NCI-H2171 (cell line): Measurements from ENCODE around the gene DNAH17.

ENCODE experiments used
- DNase-seq: peaks from one replicate; lab custom pipeline; 2025; lab: John Stamatoyannopoulos, UW

Gene DNAH17

GRCh38 chr17:78428836-78429617 is 148.2 kb downstream of the DNAH17 start:
- no peak for DNase-seq

- no peak for DNase-seq
Measured at GRCh38 chr17:78428025-78428575, 149.1 kb downstream of the DNAH17 start.

GRCh38 chr17:78427140-78427539 is 150.1 kb downstream of the DNAH17 start:
- DNase-seq, result no peak

DNA sequence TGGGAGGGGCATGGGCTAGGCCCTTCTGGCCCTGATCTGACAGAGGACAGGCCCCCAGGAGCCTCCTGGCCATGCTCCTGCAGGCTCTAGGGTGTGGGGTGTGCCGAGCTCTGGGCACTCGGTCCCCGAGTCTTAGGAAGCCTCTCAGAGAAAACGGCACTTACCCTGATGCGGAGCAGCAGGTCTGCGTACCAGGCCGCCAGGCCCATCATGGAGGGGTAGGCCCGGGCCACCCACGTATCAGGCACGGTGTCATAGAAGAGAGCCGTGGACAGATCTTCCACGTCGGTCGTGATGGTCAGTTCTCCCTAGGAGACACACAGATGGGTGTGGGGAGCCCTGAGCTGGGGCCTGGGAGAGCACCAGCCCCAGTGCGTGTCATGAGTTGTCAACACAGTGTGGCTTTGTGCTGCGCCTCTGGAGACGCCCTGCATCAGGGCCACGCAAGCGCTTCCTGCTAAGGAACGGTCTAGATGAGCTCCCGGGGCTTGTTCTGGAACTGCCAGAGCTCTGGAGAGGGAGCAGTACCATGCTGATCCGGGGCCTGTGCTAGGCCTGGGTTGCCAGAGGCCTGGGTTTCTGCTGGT is 150.8 kb downstream of the DNAH17 start:
- DNase-seq, result no peak

DNA sequence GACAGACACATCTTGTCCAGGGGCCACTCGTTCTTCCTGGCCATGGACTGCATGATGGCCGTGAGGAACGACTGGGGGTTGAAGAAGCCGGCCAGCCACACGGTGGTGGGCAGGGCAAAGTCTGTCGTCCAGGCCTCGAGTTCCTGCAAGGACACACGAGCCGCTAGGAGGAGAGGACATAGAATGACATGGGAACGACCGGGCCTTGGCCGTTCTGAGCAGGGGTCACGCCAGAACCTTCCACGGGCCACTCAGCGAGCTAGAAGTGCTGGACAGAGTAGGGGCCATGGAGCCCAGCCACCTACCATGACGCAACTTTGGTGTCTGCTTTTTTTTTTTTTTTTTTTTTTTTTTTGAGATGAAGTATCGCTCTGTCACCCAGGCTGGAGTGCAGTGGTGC is 151.8 kb downstream of the DNAH17 start:
- DNase-seq, result no peak

- no peak for DNase-seq
Measured at GRCh38 chr17:78423961-78424675, 153.1 kb downstream of the DNAH17 start.

DNA sequence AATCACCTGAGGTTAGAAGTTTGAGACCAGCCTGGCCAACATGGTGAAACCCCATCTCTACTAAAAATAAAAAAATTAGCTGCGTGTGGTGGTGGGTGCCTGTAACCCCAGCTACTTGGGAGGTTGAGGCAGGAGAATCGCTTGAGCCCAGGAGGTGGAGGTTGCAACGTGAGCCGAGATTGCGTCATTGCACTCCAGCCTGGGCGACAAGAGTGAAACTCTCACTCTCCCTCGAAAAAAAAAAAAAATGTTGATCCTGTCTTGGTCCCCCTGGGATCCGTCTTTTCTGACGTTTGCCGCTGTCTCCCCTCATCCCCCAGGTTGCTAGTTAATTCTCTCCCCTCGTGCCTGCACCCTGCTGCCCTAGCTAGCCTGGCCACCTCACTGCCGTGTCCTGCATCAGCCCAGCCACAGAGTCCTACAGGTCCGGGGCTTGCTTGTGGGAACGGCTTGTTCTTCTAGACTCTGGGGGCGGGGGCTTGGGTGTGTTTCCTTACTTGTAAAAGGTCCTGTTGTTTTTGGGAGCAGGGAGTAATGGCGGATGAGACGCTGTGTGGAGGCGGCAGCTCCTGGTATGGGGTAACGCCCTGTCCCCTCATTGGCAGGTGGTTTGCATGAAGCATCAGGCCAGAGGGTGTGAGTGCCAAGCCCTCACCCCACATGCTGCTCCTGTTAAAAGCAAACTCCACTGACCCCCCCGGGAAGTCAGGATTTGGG is 154.2 kb downstream of the DNAH17 start:
- DNase-seq, result no peak

- no peak for DNase-seq
Measured at GRCh38 chr17:78422267-78422605, 155.0 kb downstream of the DNAH17 start.

DNA sequence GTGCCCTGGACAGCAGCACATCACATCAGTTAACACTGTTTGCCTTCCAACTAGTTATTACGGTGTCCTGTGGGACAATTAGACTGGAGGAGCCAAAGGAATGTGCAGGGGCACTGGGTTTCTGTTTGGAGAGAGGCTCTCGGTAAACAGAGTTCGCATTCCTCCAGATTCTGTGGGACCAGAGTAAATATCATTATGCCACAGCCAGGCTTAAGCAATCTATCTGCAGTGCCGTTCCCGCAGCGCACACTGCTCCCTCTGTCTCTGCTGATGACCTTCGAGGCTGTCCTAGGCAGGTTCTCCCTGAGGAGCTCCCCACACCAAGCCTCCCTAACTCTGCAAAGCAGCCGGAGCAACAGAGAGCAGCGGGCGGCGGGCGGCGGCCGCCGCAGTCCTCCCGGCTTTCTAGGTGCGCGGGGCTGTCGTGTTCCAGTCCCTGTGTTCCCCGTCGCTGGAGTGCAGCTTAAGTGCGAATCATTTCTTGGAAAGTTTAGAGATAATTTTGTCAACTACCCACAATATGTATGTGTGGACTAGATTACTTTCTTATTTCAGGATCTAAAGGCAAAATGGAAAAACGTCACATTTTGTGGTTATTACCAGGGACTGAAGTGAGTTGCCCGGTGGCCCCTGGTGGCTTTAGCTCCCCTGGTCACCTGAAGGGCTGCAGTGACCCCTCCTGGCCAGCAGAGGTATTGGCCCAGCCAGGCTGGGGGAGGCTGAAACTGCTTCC is 155.5 kb downstream of the DNAH17 start:
- no peak for DNase-seq

GRCh38 chr17:78421084-78421533 is 156.1 kb downstream of the DNAH17 start:
- DNase-seq, result no peak

GRCh38 chr17:78419970-78420815 is 157.0 kb downstream of the DNAH17 start:
- DNase-seq, result no peak

DNA sequence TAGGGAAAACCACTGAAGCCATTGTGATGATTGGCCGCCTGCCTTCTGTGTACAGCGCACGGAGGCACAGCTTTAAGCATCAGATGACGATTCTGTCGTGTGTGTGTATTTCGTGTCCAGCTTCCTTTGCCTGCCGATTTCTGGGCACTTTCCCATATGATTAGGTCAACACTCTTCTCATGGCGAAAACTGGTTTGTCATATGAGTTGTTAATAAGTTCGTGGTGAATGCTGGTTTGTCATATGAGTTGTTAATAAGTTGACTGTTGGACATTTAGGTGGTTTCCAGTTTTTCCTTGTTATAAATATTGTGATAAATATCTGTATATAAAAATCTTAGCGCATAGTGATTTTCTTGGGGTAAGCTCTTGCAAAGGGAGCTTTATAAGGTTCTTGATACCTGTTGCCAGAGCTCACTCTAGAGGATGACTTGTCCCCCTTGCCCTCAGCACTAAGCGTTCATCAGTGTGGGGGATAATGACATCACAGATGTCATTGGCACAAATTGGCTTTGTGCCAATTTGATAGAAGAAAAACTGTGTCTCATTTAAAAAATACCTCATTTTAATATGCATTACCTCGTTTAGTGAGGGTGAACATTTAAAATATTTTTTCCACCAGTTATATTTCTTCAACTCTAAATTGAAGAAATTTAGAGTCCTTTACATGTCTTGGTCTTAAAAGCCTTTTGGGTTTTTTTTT is 158.7 kb downstream of the DNAH17 start:
- no peak for DNase-seq

- no peak for DNase-seq
Measured at GRCh38 chr17:78417531-78417909, 159.7 kb downstream of the DNAH17 start.

- DNase-seq, result no peak
Measured at GRCh38 chr17:78416791-78417530, 160.2 kb downstream of the DNAH17 start.

DNA sequence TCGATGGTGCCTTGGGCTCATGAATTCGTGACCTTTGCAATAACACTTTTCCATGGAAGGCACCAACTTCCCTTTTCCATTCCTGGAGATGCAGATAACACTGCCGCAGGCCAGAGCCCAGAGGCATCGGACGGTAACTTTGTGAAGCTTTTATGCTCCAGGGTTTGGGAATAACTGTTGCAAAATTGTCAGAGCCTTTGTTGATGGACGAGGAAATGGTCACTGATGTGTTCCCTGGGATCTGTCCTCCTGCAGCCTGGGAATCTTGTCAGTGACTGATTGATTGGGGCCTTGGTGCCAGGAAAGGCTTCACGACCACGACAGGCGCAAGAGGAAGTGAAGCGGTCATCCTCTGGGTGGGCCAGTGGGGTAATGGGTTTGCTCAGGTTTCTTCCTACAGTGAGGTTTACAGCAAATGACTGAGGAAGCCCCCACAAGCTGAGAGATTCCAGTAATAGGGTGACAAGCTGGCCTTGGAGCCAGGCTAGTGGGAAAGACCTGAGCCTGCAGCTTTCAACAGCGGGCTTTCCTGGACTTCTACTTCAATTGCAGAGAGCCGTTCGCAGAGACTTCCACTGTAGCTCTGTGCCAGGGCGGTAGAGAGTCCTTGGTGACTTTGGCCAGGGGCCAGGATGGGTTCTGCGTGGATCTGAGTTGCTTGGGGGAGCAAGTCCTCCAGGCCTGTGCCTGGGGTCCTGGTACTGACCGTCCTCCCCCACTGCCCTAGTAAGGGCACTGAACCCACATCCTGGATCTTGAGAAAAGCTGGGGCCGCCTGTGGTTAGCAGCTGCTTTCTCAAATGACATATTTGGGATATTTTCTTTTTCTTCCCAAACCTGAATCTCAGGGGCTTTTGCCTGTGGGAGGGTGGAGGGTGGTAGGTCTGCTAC is 161.1 kb downstream of the DNAH17 start:
- no peak for DNase-seq

- DNase-seq, result no peak
Measured at GRCh38 chr17:78414178-78415162, 162.7 kb downstream of the DNAH17 start.

- DNase-seq, result no peak
Measured at GRCh38 chr17:78412403-78412802, 164.8 kb downstream of the DNAH17 start.
